Spleen (tissue), 7 donors: Measurements from ENCODE around the gene RNF11.

Experiments
- POLR2A ChIP-seq, 3 donors: fragments of 450-650 bp; IDR thresholded peaks; one replicate each; pipeline ENCODE4 v1.5.1; 2017; ENCODE audit warnings: antibody characterized with exemption in 3 of 3, mild to moderate bottlenecking in 1 of 3
- POLR2AphosphoS5 ChIP-seq, 3 donors: sonication (generic); formaldehyde crosslinking; IDR thresholded peaks; one replicate each; pipeline ENCODE4 v1.5.1; 2017; ENCODE audit warnings: antibody characterized with exemption in 3 of 3
- TF ChIP-seq, protein P1 (sequence below), 11 experiments: fragments of 200-600 bp in 7 of 11; fragments of 450-650 bp in 4 of 11; sonication (generic) in 4 of 11; IDR thresholded peaks in 8 of 11; conservative IDR thresholded peaks in 3 of 11; 1 replicate in 7 of 11; 2 replicates in 4 of 11; pipeline versions ENCODE4 v1.4.0 to v1.8.0; 2016 to 2021; ENCODE audit warnings: antibody characterized with exemption in 11 of 11, inconsistent platforms in 4 of 11, mild to moderate bottlenecking in 1 of 11
- donor health status: DM: no; HTN: no; CAD: no; lungs with moderate emphysema.
- donor health status: DM: no; HTN: no; CAD: no.
- donor health status: DM: no; HTN: no; CAD: no.

DNA sequence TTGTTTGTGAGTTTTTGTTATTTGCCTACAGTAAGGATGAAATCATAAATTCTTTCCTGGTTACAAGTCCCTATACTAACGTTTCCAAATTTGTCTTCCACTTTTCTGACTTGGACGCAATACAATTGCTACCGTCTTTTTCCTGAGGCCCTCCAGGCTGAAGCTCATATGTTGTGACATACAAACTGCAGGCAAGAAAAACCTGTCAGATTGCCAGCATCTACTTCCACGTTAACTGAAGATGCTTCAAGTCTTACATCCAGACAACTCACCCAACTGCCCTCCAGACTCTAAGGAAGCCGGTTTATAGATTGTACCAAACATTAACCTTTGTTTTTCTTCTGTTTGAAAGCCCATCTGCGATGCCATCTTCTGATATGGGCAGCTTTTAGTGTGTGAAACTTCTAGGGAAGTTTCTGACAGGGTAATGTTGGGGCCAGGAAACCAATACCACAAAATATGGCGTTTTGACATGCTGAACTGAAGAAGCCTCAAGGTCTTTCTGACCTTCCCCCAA lies 21.4 kb upstream of the RNF11 start:
- no peak for TF ChIP-seq POLR2A (IDR thresholded peaks at IDR 0.05)
- TF ChIP-seq, protein P1, sequence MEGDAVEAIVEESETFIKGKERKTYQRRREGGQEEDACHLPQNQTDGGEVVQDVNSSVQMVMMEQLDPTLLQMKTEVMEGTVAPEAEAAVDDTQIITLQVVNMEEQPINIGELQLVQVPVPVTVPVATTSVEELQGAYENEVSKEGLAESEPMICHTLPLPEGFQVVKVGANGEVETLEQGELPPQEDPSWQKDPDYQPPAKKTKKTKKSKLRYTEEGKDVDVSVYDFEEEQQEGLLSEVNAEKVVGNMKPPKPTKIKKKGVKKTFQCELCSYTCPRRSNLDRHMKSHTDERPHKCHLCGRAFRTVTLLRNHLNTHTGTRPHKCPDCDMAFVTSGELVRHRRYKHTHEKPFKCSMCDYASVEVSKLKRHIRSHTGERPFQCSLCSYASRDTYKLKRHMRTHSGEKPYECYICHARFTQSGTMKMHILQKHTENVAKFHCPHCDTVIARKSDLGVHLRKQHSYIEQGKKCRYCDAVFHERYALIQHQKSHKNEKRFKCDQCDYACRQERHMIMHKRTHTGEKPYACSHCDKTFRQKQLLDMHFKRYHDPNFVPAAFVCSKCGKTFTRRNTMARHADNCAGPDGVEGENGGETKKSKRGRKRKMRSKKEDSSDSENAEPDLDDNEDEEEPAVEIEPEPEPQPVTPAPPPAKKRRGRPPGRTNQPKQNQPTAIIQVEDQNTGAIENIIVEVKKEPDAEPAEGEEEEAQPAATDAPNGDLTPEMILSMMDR (IDR thresholded peaks at IDR 0.05 in 8 of 11, conservative IDR thresholded peaks at IDR 0.05 in 3 of 11): no peak
- no peak for TF ChIP-seq POLR2AphosphoS5 (IDR thresholded peaks at IDR 0.05)
